CD4-positive, alpha-beta T cell (primary cell): ENCODE measurements around the gene CMSS1. TPM values are rescaled to one million over a fixed set of nuclear protein-coding genes. Genes with fewer than 3 reads are reported as not detected.
"Not testable (repeated sequence)": the region's sequence is repeated elsewhere in the genome, so short reads cannot be mapped to it uniquely, and the experiment has no call there.

Experiments used
- ATAC-seq: fragments of 200-7000 bp; cut with Tn5 transposase; one replicate; pipeline ENCODE4 v1.10.0; 2022; ENCODE audit warnings: mild to moderate bottlenecking; ENCODE audit not compliant: poor library complexity
- CTCF ChIA-PET: fragments of 350-600 bp; sonication (Branson Sonifier 250); formaldehyde crosslinking; loops from one replicate; lab custom pipeline; 2021; ENCODE audit warnings: antibody characterized with exemption, inconsistent platforms; lab: Charles Lee
- POLR2A ChIA-PET: fragments of 350-600 bp; sonication (Branson Sonifier 250); formaldehyde crosslinking; loops from one replicate; lab custom pipeline; 2021; ENCODE audit warnings: antibody characterized with exemption, inconsistent platforms; lab: Charles Lee
- DNase-seq, 14 experiments: peaks; one replicate each; pipeline ENCODE4 v3.0.0-alpha.2; 2013 to 2020; ENCODE audit warnings: mixed read lengths in 2 of 14
- H3K27ac ChIP-seq, 2 donors: one replicate each; pipeline versions ENCODE4 v1.5.1 to v1.7.0; 2013; ENCODE audit warnings: low read length in 2 of 2, low read depth in 1 of 2, mild to moderate bottlenecking in 1 of 2
- H3K27me3 ChIP-seq, 2 experiments: 1 replicate in 1 of 2; 2 replicates in 1 of 2; pipeline versions ENCODE4 v1.6.1 to v1.7.0; 2013; ENCODE audit warnings: low read length in 2 of 2, control low read depth in 1 of 2, mild to moderate bottlenecking in 1 of 2, moderate library complexity in 1 of 2; ENCODE audit not compliant: insufficient read depth in 2 of 2, control insufficient read depth in 1 of 2
- H3K36me3 ChIP-seq: one replicate; pipeline ENCODE4 v1.6.1; 2013; ENCODE audit warnings: low read length, control low read depth; ENCODE audit not compliant: insufficient read depth
- H3K4me1 ChIP-seq: one replicate; pipeline ENCODE4 v1.6.1; 2013; ENCODE audit warnings: low read length, control low read depth; ENCODE audit not compliant: insufficient read depth
- H3K4me3 ChIP-seq: one replicate; pipeline ENCODE4 v1.5.1; 2013; ENCODE audit warnings: mild to moderate bottlenecking, low read length, moderate library complexity
- H3K9me3 ChIP-seq, 2 experiments: 1 replicate in 1 of 2; 2 replicates in 1 of 2; pipeline versions ENCODE4 v1.6.1 to v1.7.0; 2013; ENCODE audit warnings: low read length in 2 of 2, mild to moderate bottlenecking in 2 of 2, control low read depth in 1 of 2, moderate library complexity in 1 of 2; ENCODE audit not compliant: control insufficient read depth in 1 of 2, insufficient read depth in 1 of 2
- H3K27ac Mint-ChIP-seq: one replicate; pipeline ENCODE4 v1.8.0; 2020; ENCODE audit warnings: mixed read lengths
- H3K27me3 Mint-ChIP-seq: one replicate; pipeline ENCODE4 v1.8.0; 2021; ENCODE audit warnings: mixed read lengths
- H3K36me3 Mint-ChIP-seq: one replicate; pipeline ENCODE4 v1.8.0; 2021; ENCODE audit warnings: low read depth, mixed read lengths
- H3K4me1 Mint-ChIP-seq: one replicate; pipeline ENCODE4 v1.8.0; 2021; ENCODE audit warnings: low read depth, mixed read lengths
- H3K4me3 Mint-ChIP-seq: one replicate; pipeline ENCODE4 v1.8.0; 2020; ENCODE audit warnings: mild to moderate bottlenecking, mixed read lengths
- H3K9me3 Mint-ChIP-seq: one replicate; pipeline ENCODE4 v1.8.0; 2020; ENCODE audit warnings: mixed read lengths
- CTCF ChIP-seq: fragments of 200-600 bp; IDR thresholded peaks from one replicate; pipeline ENCODE4 v1.8.0; 2022; ENCODE audit warnings: antibody characterized with exemption, mild to moderate bottlenecking
- intact Hi-C, 2 experiments: fragments of 100-400 bp; cut with DNase I in 1 of 2; cut with micrococcal nuclease in 1 of 2; formaldehyde crosslinking; loops; one replicate each; pipeline versions ENCODE4 v1.15.1 to v1.9.0; 2023 to 2025; cut with DNase I, micrococcal nuclease
- total RNA-seq, 174 experiments: library from RNA in 2 of 174; stranded (reverse) in 2 of 174; gene quantifications; one replicate each; pipeline ENCODE4 v1.2.3 and lab custom pipeline; 2021 to 2026

CMSS1 gene
- total RNA-seq, 2 experiments from 2014 or later, result 12.2 TPM

- peak in 3 of 14 experiments; percentile 10 to 23 (median 12) for DNase-seq
- Mint-ChIP-seq H3K4me1 (no peaks in the 10 kb centered on the region), H3K27ac (no peak overlapping the region), H3K36me3 (no peaks in the 10 kb centered on the region), H3K4me3 (no peak overlapping the region), H3K27me3 (no peaks in the 10 kb centered on the region), H3K9me3 (no peaks in the 10 kb centered on the region)
- H3K36me3 ChIP-seq, result no peaks in the 10 kb centered on the region
- POLR2A ChIA-PET, result no interaction called here
- no peaks in the 10 kb centered on the region for H3K27me3 ChIP-seq
- ATAC-seq, result no peak
- CTCF ChIA-PET, result no interaction called here
- H3K27ac ChIP-seq, result no peak overlapping the region
- intact Hi-C loops, result no loop called here
- no peaks in the 10 kb centered on the region for H3K9me3 ChIP-seq
- no peak for TF ChIP-seq CTCF
- H3K4me3 ChIP-seq, result no peak overlapping the region
- H3K4me1 ChIP-seq, result no peaks in the 10 kb centered on the region
Observed at GRCh38 chr3:100047455-100048141, 229.9 kb downstream of the CMSS1 start.

- Mint-ChIP-seq H3K27ac (no peak overlapping the region), H3K4me3 (no peak overlapping the region), H3K4me1 (no peaks in the 10 kb centered on the region), H3K9me3 (no peaks in the 10 kb centered on the region), H3K27me3 (no peaks in the 10 kb centered on the region), H3K36me3 (no peaks in the 10 kb centered on the region)
- POLR2A ChIA-PET, result no interaction called here
- no peak for DNase-seq
- Histone ChIP-seq H3K36me3 (no peaks in the 10 kb centered on the region), H3K27ac (no peak overlapping the region), H3K4me1 (no peaks in the 10 kb centered on the region), H3K9me3 (no peaks in the 10 kb centered on the region), H3K4me3 (no peak overlapping the region), H3K27me3 (no peaks in the 10 kb centered on the region)
- intact Hi-C loops, result no loop called here
- ATAC-seq, result no peak
- TF ChIP-seq CTCF, result no peak
- CTCF ChIA-PET, result no interaction called here
Observed at GRCh38 chr3:100048248-100048647, 230.6 kb downstream of the CMSS1 start.

GRCh38 chr3:100051513-100051912 is 233.9 kb downstream of the CMSS1 start:
- intact Hi-C loops, H3K27me3 Mint-ChIP-seq, ATAC-seq: not testable (repeated sequence)

More at GRCh38 chr3:100051513-100051912, 233.9 kb downstream of the CMSS1 start:
- H3K27me3 ChIP-seq, H3K4me3 ChIP-seq, H3K4me3 Mint-ChIP-seq, H3K4me1 Mint-ChIP-seq, H3K9me3 Mint-ChIP-seq, DNase-seq, H3K4me1 ChIP-seq, H3K27ac Mint-ChIP-seq, H3K36me3 Mint-ChIP-seq, H3K36me3 ChIP-seq, H3K9me3 ChIP-seq, H3K27ac ChIP-seq, POLR2A ChIA-PET, CTCF ChIA-PET: not testable (repeated sequence)
